Gastroesophageal sphincter (tissue), 4 donors: ENCODE results near the gene SDK1. TPM values are rescaled to one million over a fixed set of nuclear protein-coding genes. Genes with fewer than 3 reads are reported as not detected.

Experiments
- ATAC-seq: fragments of 150-250 bp; one replicate; pipeline ENCODE4 v1.9.1; 2016; ENCODE audit warnings: mild to moderate bottlenecking, moderate library complexity
- H3K27ac ChIP-seq, 4 donors: fragments of 200-600 bp; sonication (generic) in 3 of 4; 1 replicate in 3 of 4; 2 replicates in 1 of 4; pipeline ENCODE4 v1.5.1; 2016 to 2019
- H3K27me3 ChIP-seq: fragments of 200-600 bp; sonication (generic); one replicate; pipeline ENCODE4 v1.5.1; 2019
- H3K36me3 ChIP-seq, 2 donors: fragments of 200-600 bp; sonication (generic); one replicate each; pipeline ENCODE4 v1.5.1; 2019; ENCODE audit warnings: control low read depth in 1 of 2
- H3K4me1 ChIP-seq, 3 donors: fragments of 200-600 bp; sonication (generic); 1 replicate in 2 of 3; 2 replicates in 1 of 3; pipeline ENCODE4 v1.5.1; 2016 to 2019; ENCODE audit warnings: control low read depth in 2 of 3
- H3K4me3 ChIP-seq, 2 donors: fragments of 200-600 bp; sonication (generic); one replicate each; pipeline ENCODE4 v1.5.1; 2019; ENCODE audit warnings: mild to moderate bottlenecking in 1 of 2, moderate library complexity in 1 of 2
- H3K9me3 ChIP-seq, 3 donors: fragments of 200-600 bp; sonication (generic); one replicate each; pipeline ENCODE4 v1.5.1; 2017 to 2019; ENCODE audit warnings: control low read depth in 2 of 3
- CTCF ChIP-seq, 4 experiments: fragments of 200-600 bp in 2 of 4; fragments of 450-650 bp in 2 of 4; sonication (generic) in 1 of 4; IDR thresholded peaks; one replicate each; pipeline ENCODE4 v1.5.1; 2017 to 2019; ENCODE audit warnings: antibody characterized with exemption in 4 of 4, mild to moderate bottlenecking in 2 of 4, moderate library complexity in 2 of 4
- EP300 ChIP-seq: sonication (generic); formaldehyde crosslinking; IDR thresholded peaks from one replicate; pipeline ENCODE4 v1.6.1; 2017; ENCODE audit warnings: antibody characterized with exemption, mild to moderate bottlenecking
- POLR2A ChIP-seq, 2 donors: fragments of 450-650 bp; IDR thresholded peaks; one replicate each; pipeline ENCODE4 v1.6.1; 2017; ENCODE audit warnings: antibody characterized with exemption in 2 of 2, mild to moderate bottlenecking in 2 of 2, moderate library complexity in 1 of 2
- POLR2AphosphoS5 ChIP-seq: sonication (generic); formaldehyde crosslinking; IDR thresholded peaks from one replicate; pipeline ENCODE4 v1.6.1; 2017; ENCODE audit warnings: antibody characterized with exemption
- WGBS, 2 donors: methylation state at CpG; one replicate each; pipeline ENCODE4 v1.1.5; 2018; ENCODE audit warnings: low coverage in 1 of 2; 5-methylcytosine and 5-hydroxymethylcytosine counted together
- total RNA-seq, 4 donors: library from RNA; depleted of rRNA; stranded (reverse); fragments of >200 nt; gene quantifications; one replicate each; pipeline ENCODE4 v1.1.0, GENCODE V29; 2016

The SDK1 gene
- total RNA-seq, 4 donors from 2014 or later, result 6.1 to 13.6 (median 8.7) TPM

DNA sequence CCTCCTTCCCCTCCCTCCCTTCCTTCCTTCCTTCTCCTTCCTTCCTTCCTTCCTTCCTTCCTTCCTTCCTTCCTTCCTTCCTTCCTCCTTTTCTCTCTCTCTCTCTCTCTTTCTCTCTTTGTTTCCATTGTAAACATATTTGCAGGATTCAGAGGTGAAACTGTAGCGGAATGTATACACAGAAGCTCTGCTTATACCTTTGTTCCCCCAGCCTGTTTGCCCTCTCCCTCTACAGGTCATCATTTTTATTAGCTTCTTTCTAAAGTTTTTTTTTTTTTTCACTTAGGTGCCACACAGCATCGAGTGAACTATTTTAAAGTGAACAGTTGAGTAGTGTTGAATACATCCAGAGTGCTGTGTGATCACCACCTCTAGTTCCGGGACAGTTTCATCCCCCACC lies 20.7 kb downstream of the SDK1 start:
- Histone ChIP-seq H3K36me3 (no peaks in the 10 kb centered on the region), H3K27me3 (no peaks in the 10 kb centered on the region), H3K4me3 (no peak overlapping the region), H3K27ac (no peak overlapping the region), H3K4me1 (no peaks in the 10 kb centered on the region), H3K9me3 (peaks cover 0 to 11% (median 0%) of the 10 kb centered on the region in 3 donors)
- WGBS, 2 donors, result 68 to 92% methylated on average over 3 of the region's 3 CpGs
- TF ChIP-seq POLR2AphosphoS5 (no peak), EP300 (no peak), CTCF (IDR thresholded peaks at IDR 0.05) (no peak), POLR2A (IDR thresholded peaks at IDR 0.05) (no peak)
- no peak for ATAC-seq

DNA sequence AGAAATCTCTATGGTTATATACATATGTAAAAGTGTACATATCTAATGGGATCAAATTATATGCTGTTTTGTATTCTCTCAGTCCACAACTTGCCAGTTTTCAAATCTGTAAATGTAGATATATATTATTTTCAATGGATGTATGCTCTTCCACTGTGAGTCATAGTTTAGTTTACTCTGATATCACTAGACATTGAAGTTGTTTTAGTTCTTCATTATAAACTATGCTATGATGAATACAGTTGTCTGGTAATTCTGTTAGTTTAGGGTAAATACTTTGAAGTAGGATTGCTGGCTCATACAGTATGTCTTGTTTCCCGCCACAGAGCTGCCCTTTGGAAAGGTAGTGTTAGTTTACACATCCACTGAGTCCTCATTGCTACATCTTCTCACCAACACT lies 25.2 kb downstream of the SDK1 start:
- Histone ChIP-seq H3K9me3 (peaks cover 0 to 11% (median 0%) of the 10 kb centered on the region in 3 donors), H3K36me3 (no peaks in the 10 kb centered on the region), H3K4me1 (no peaks in the 10 kb centered on the region), H3K27me3 (no peaks in the 10 kb centered on the region), H3K4me3 (no peak overlapping the region), H3K27ac (no peak overlapping the region)
- no peak for ATAC-seq
- TF ChIP-seq CTCF (IDR thresholded peaks at IDR 0.05) (no peak), POLR2AphosphoS5 (no peak), EP300 (no peak), POLR2A (IDR thresholded peaks at IDR 0.05) (no peak)
- WGBS, 2 donors, result 95 to 100% methylated on average over 1 of the region's 1 CpG

DNA sequence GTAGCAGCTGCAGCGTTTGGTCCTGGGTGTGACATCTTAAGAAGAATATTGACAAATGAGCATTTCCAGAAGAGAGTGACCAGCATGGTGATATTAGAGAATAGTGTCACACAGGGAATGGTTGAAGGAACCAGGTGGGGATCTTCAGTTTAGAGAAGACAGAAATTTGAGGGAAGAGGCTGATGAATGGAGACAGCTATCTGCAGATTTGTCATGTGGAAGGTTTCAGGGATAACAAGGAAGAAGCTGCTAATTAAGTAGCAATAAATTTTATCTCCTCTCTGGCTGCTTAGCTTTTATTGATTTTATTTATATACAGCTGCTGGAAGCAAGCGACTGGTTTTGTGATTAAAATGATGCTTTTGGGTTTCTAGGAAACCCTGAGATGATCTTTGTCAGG lies 26.0 kb downstream of the SDK1 start:
- peaks cover 0 to 11% (median 0%) of the 10 kb centered on the region in 3 donors for H3K9me3 ChIP-seq
- no peak overlapping the region for H3K4me3 ChIP-seq
- no peaks in the 10 kb centered on the region for H3K36me3 ChIP-seq
- ATAC-seq, result no peak
- no peaks in the 10 kb centered on the region for H3K27me3 ChIP-seq
- H3K27ac ChIP-seq, result no peak overlapping the region
- no peak for TF ChIP-seq POLR2AphosphoS5
- TF ChIP-seq EP300, result no peak
- TF ChIP-seq CTCF (IDR thresholded peaks at IDR 0.05), result no peak
- TF ChIP-seq POLR2A (IDR thresholded peaks at IDR 0.05), result no peak
- 75 to 93% methylated on average over 2 of the region's 2 CpGs for WGBS, 2 donors
- no peaks in the 10 kb centered on the region for H3K4me1 ChIP-seq

DNA sequence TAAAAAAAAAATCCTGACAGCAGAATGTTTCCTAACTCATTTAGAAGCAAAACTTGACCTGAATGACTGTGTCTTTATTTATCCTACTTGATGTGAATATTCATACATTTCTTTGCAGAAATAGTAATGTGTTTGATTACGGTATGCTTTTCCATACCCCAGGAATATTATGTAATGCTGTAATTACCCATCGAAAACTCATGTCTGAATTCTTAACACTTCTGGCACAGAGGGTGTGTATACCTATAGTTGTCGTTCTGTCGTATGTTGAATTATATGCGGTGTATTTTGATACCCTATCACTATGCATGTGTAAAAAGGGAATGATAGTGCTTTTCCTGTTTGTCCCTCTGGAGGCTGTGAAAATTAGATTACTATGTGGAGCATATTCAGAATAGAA lies 26.6 kb downstream of the SDK1 start:
- no peaks in the 10 kb centered on the region for H3K27me3 ChIP-seq
- 83 to 87% methylated on average over 5 of the region's 5 CpGs for WGBS, 2 donors
- no peaks in the 10 kb centered on the region for H3K4me1 ChIP-seq
- no peak for TF ChIP-seq EP300
- no peak for TF ChIP-seq POLR2AphosphoS5
- TF ChIP-seq CTCF (IDR thresholded peaks at IDR 0.05), result no peak
- no peak for TF ChIP-seq POLR2A (IDR thresholded peaks at IDR 0.05)
- ATAC-seq, result no peak
- no peaks in the 10 kb centered on the region for H3K36me3 ChIP-seq
- no peak overlapping the region for H3K4me3 ChIP-seq
- peaks cover 0 to 8% (median 0%) of the 10 kb centered on the region in 3 donors for H3K9me3 ChIP-seq
- no peak overlapping the region for H3K27ac ChIP-seq

- H3K36me3 ChIP-seq, result no peaks in the 10 kb centered on the region
- no peaks in the 10 kb centered on the region for H3K4me1 ChIP-seq
- H3K27me3 ChIP-seq, result no peaks in the 10 kb centered on the region
- TF ChIP-seq POLR2A (IDR thresholded peaks at IDR 0.05), result no peak
- TF ChIP-seq CTCF (IDR thresholded peaks at IDR 0.05), result no peak
- TF ChIP-seq POLR2AphosphoS5, result no peak
- TF ChIP-seq EP300, result no peak
- ATAC-seq, result no peak
- no peak overlapping the region for H3K4me3 ChIP-seq
- WGBS, 2 donors, result 77 to 82% methylated on average over 2 of the region's 2 CpGs
- no peaks in the 10 kb centered on the region for H3K9me3 ChIP-seq
- H3K27ac ChIP-seq, result no peak overlapping the region
Measured at GRCh38 chr7:3332308-3332707, 31.3 kb downstream of the SDK1 start.
